ENCODE results near the gene COPS3. TPM values are rescaled to one million over a fixed set of nuclear protein-coding genes. Genes with fewer than 3 reads are reported as not detected.

Gene COPS3
- polyA plus RNA-seq, 1 experiment, result 73.3 TPM

- H3K4me3 ChIP-seq (ENCODE audit: low read depth, low read length), result no peak overlapping the region
- H3K27me3 ChIP-seq (ENCODE audit: control insufficient read depth, insufficient read depth, low read length), result no peaks in the 10 kb centered on the region
- peaks cover 2% of the 10 kb centered on the region for H3K36me3 ChIP-seq (ENCODE audit: control insufficient read depth, insufficient read depth, low read length)
- POLR2A ChIA-PET, result no interaction called here
- no peak for TF ChIP-seq CTCF (IDR thresholded peaks at IDR 0.05; ENCODE audit: insufficient read depth, low read depth, low read length)
- no peak for DNase-seq (ENCODE audit: low read depth)
- CTCF ChIA-PET, result interaction anchor here (1.3 kb wide), 1 partner anchor 10 kb away, joined by 3 read pairs; no protein-coding TSS in a partner anchor
These were observed 27.6 kb downstream of the COPS3 start for GRCh38 chr17:17253406-17253805.

- DNase-seq (ENCODE audit: low read depth), result no peak
- no peak for TF ChIP-seq CTCF (IDR thresholded peaks at IDR 0.05; ENCODE audit: insufficient read depth, low read depth, low read length)
- POLR2A ChIA-PET, result no interaction called here
- CTCF ChIA-PET, result interaction anchor here (1.1 kb wide), 1 partner anchor 18 kb away, joined by 3 read pairs; no protein-coding TSS in a partner anchor
- Histone ChIP-seq H3K27me3 (ENCODE audit: control insufficient read depth, insufficient read depth, low read length) (no peaks in the 10 kb centered on the region), H3K36me3 (ENCODE audit: control insufficient read depth, insufficient read depth, low read length) (peaks cover 4% of the 10 kb centered on the region), H3K4me3 (ENCODE audit: low read depth, low read length) (no peak overlapping the region)
These were observed 28.8 kb downstream of the COPS3 start for GRCh38 chr17:17252149-17252661.

GRCh38 chr17:17246879-17247278, 34.2 kb downstream of the COPS3 start:
- ChIA-PET CTCF (interaction anchor here (1.0 to 1.4 kb wide), 2 partner anchors 15 to 21 kb away, joined by 3 read pairs; no protein-coding TSS in a partner anchor), POLR2A (no interaction called here)

DNA sequence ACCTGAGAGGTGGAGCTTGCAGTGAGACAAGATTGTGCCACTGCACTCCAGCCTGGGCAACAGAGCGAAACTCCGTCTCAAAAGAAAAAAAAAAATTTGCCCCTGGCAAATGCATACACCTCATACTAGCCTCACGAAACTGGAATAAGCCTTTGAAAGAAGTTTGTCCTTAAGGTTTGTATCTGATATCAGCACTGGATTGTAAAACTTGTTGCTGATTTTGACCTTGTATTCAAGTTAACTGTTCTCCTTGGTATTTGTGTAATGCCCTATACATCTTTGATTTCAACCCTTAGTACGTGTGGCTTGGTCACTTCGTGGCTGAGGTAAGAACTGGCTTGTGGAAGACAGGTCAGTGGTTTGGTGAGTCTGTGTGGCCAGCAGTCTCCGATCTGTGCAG, 37.9 kb downstream of the COPS3 start:
- CTCF ChIA-PET, result no interaction called here
- POLR2A ChIA-PET, result no interaction called here

More at GRCh38 chr17:17246879-17247278, 34.2 kb downstream of the COPS3 start:
- Histone ChIP-seq H3K36me3 (ENCODE audit: control insufficient read depth, insufficient read depth, low read length) (peaks cover 2% of the 10 kb centered on the region), H3K27me3 (ENCODE audit: control insufficient read depth, insufficient read depth, low read length) (no peaks in the 10 kb centered on the region), H3K4me3 (ENCODE audit: low read depth, low read length) (no peak overlapping the region)
- DNase-seq (ENCODE audit: low read depth), result no peak
- no peak for TF ChIP-seq CTCF (IDR thresholded peaks at IDR 0.05; ENCODE audit: insufficient read depth, low read depth, low read length)

DNA sequence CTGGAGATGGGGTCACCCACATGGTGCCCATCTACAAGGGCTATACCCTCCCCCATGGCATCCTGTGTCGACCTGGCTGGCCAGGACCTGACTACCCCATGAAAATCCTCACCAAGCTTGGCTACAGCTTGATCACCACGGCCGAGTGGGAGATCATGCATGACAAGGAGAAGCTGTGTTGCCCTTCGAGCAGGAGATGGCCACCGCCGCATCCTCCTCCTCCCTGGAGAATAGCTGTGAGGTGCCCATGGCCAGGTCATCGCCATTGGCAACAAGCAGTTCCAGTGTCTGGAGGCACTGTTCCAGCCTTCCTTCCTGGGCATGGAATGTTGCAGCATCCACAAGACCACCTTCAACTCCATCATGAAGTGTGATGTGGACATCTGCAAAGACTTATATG, 38.8 kb downstream of the COPS3 start:
- Histone ChIP-seq H3K27me3 (ENCODE audit: control insufficient read depth, insufficient read depth, low read length) (no peaks in the 10 kb centered on the region), H3K4me3 (ENCODE audit: low read depth, low read length) (no peak overlapping the region), H3K36me3 (ENCODE audit: control insufficient read depth, insufficient read depth, low read length) (no peaks in the 10 kb centered on the region; the same call in 1 of the 2 replicates)
- ChIA-PET POLR2A (no interaction called here), CTCF (no interaction called here)
- no peak for DNase-seq (ENCODE audit: low read depth)
- TF ChIP-seq CTCF (IDR thresholded peaks at IDR 0.05; ENCODE audit: insufficient read depth, low read depth, low read length), result no peak

More for the DNA sequence above, 37.9 kb downstream of the COPS3 start:
- Histone ChIP-seq H3K36me3 (ENCODE audit: control insufficient read depth, insufficient read depth, low read length) (peaks cover 2% of the 10 kb centered on the region), H3K4me3 (ENCODE audit: low read depth, low read length) (no peak overlapping the region), H3K27me3 (ENCODE audit: control insufficient read depth, insufficient read depth, low read length) (no peaks in the 10 kb centered on the region)
- no peak for DNase-seq (ENCODE audit: low read depth)
- TF ChIP-seq CTCF (IDR thresholded peaks at IDR 0.05; ENCODE audit: insufficient read depth, low read depth, low read length), result no peak

Data from BJ (cell line).